Measurements from ENCODE around the gene KNOP1.

DNA sequence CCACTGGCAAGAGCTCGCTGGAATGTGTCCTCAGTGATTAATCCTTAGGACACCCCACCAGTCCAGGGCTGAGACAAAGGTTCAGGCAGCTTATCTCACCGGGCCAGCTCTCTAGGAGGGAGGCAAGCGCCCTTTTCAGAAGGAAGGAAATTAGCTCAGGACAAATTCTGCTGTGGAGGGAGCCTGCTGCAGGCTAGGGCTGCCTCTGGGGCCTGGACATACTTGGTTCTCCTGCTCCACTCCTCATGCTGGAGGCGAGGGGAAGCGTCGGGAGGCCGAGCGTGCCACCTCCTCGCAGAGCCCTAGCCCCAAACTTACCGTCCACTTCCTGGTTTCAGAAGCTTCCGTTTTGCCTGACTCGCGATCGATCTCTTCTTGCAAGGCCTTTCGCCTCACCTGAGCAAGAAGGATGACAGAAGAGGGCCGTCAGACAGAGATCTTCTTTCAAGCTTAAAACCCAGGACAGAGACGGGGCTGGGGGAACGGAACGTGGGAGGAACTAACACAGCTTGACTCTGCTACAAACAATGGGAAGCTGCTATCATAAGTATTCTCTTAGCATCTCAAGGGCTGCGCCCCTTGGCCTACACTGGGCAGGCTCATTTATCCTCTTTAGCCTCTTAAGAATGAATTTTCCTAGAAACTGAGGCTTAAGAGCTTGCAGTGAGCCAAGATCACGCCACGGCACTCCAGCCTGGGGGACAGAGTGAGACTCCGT, 7.7 kb downstream of the KNOP1 start:
- TF ChIP-seq, protein P1, sequence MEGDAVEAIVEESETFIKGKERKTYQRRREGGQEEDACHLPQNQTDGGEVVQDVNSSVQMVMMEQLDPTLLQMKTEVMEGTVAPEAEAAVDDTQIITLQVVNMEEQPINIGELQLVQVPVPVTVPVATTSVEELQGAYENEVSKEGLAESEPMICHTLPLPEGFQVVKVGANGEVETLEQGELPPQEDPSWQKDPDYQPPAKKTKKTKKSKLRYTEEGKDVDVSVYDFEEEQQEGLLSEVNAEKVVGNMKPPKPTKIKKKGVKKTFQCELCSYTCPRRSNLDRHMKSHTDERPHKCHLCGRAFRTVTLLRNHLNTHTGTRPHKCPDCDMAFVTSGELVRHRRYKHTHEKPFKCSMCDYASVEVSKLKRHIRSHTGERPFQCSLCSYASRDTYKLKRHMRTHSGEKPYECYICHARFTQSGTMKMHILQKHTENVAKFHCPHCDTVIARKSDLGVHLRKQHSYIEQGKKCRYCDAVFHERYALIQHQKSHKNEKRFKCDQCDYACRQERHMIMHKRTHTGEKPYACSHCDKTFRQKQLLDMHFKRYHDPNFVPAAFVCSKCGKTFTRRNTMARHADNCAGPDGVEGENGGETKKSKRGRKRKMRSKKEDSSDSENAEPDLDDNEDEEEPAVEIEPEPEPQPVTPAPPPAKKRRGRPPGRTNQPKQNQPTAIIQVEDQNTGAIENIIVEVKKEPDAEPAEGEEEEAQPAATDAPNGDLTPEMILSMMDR (IDR thresholded peaks at IDR 0.05; ENCODE audit: low read depth, low read length, poor library complexity, severe bottlenecking) = no peak
- no peak for TF ChIP-seq EZH2phosphoT487 (IDR thresholded peaks at IDR 0.05; ENCODE audit: borderline replicate concordance, low read length)

Data from DOHH2 (cell line).